Measurements from ENCODE around the gene HCAR2. TPM values are rescaled to one million over a fixed set of nuclear protein-coding genes. Genes with fewer than 3 reads are reported as not detected.
"Not testable (repeated sequence)": the region's sequence is repeated elsewhere in the genome, so short reads cannot be mapped to it uniquely, and the experiment has no call there.

Gene HCAR2
- total and polyA plus RNA-seq, 4 donors, result 0.29 to 0.51 TPM; not detected in 2

DNA sequence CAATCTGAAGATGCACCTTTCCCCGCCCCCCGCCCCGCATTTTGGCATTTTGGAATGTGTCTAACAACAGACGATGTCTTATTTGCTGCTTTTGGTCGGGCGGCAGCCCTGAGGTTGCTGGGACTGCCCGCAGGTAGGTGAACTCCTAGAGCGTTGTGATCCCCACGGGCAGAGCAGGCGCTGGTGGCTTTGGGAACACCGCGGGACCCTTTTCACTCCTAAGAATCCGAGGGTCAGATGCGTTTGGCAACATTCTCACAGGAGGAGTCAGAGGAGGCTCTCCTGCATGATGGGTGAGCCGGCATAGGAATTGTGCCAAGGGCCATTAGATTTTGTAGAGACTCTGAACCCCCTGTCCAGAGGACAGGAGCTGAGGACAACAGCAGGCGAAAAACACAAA, 41.9 kb downstream of the HCAR2 start:
- Histone ChIP-seq H3K27me3 (ENCODE audit: control insufficient read depth in 1 of 2, insufficient read depth in 2 of 2, low read length in 1 of 2) (no peaks in the 10 kb centered on the region), H3K27ac (ENCODE audit: low read depth in 1 of 2, low read length in 2 of 2) (no peak overlapping the region), H3K4me3 (ENCODE audit: low read length in 2 of 2) (no peak overlapping the region), H3K4me1 (ENCODE audit: control insufficient read depth in 1 of 2, insufficient read depth in 2 of 2, low read length in 2 of 2) (no peaks in the 10 kb centered on the region), H3K9me3 (ENCODE audit: control insufficient read depth, low read length) (no peaks in the 10 kb centered on the region), H3K36me3 (ENCODE audit: control insufficient read depth in 1 of 2, insufficient read depth in 2 of 2, low read length in 1 of 2) (no peaks in the 10 kb centered on the region)
- WGBS, 2 donors, result 81 to 87% methylated on average over 16 of the region's 16 CpGs
- intact Hi-C loops (cut with DNase I), result no loop called here
- DNase-seq (no peak), ATAC-seq (ENCODE audit: low FRiP score) (no peak)

DNA sequence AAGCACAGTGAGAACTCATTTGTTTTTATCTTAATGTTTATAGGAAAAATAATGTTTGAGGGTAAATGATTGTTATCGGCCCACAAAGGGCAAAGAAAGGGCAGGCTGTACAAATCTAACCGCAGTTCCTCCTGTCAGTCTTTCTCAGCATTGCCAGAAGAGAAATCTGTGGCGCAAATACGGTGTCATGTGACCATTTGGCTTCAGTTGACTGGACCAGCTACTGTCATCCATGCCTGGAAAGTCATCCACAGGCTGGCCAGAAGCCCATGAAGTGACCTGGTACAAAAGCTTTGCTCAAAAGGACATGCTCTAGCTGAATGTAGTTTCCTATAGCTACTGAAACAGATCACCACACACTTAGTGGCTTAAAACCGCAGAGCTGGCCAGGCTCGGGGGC, 43.6 kb downstream of the HCAR2 start:
- DNase-seq, result no peak
- intact Hi-C loops (cut with DNase I), result no loop called here
- H3K36me3 ChIP-seq (ENCODE audit: control insufficient read depth in 1 of 2, insufficient read depth in 2 of 2, low read length in 1 of 2), result no peaks in the 10 kb centered on the region
- no peak for ATAC-seq (ENCODE audit: low FRiP score)
- H3K27ac ChIP-seq (ENCODE audit: low read depth in 1 of 2, low read length in 2 of 2), result no peak overlapping the region
- H3K4me1 ChIP-seq (ENCODE audit: control insufficient read depth in 1 of 2, insufficient read depth in 2 of 2, low read length in 2 of 2), result no peaks in the 10 kb centered on the region
- no peak overlapping the region for H3K4me3 ChIP-seq (ENCODE audit: low read length in 2 of 2)
- no peaks in the 10 kb centered on the region for H3K9me3 ChIP-seq (ENCODE audit: control insufficient read depth, low read length)
- H3K27me3 ChIP-seq (ENCODE audit: control insufficient read depth in 1 of 2, insufficient read depth in 2 of 2, low read length in 1 of 2), result no peaks in the 10 kb centered on the region
- WGBS, 2 donors, result 54 to 68% methylated on average over 6 of the region's 6 CpGs

DNA sequence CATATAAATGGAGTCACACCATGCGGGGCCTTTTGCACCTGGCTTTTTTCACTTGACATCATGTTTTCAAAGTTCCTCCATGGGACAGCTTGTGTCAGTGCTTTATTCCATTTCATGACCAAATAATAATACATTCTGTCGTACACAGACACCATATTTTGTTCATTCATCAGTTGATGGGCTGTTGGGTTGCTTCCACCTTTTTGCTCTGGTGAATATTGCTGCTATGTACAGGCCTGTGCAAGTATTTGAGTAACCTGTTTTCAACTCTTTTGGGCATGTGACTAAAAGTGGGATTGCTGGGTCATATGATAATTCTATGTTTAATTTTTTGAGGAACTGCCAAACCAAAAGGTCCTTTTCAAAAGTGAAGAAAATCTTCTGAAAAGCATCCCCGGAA, 46.9 kb downstream of the HCAR2 start:
- WGBS, 2 donors, result 92 to 96% methylated on average over 3 of the region's 3 CpGs
- intact Hi-C loops (cut with DNase I), result no loop called here
- ATAC-seq (ENCODE audit: low FRiP score) (no peak), DNase-seq (no peak)
- Histone ChIP-seq H3K4me1 (ENCODE audit: control insufficient read depth in 1 of 2, insufficient read depth in 2 of 2, low read length in 2 of 2) (no peaks in the 10 kb centered on the region), H3K4me3 (ENCODE audit: low read length in 2 of 2) (no peak overlapping the region), H3K36me3 (ENCODE audit: control insufficient read depth in 1 of 2, insufficient read depth in 2 of 2, low read length in 1 of 2) (no peaks in the 10 kb centered on the region), H3K27me3 (ENCODE audit: control insufficient read depth in 1 of 2, insufficient read depth in 2 of 2, low read length in 1 of 2) (no peaks in the 10 kb centered on the region), H3K27ac (ENCODE audit: low read depth in 1 of 2, low read length in 2 of 2) (no peak overlapping the region), H3K9me3 (ENCODE audit: control insufficient read depth, low read length) (no peaks in the 10 kb centered on the region)

DNA sequence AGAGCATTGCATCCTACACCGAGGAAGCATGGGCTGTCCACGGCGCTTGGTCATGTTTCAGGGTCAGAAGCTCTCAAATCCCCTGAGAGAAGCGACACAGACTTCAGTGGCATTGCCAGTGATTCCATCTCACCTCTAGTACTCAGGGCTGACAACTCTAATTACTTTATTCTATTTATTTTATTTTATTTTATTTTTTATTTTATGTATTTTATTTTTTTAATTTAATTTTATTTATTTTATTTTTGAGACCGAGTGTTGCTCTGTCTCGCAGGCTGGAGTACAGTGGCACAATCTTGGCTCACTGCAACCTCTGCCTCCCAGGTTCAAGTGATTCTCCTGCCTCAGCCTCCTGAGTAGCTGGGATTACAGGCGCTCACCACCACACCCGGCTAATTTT, 49.9 kb downstream of the HCAR2 start:
- H3K4me1 ChIP-seq (ENCODE audit: control insufficient read depth in 1 of 2, insufficient read depth in 2 of 2, low read length in 2 of 2); DNase-seq; H3K9me3 ChIP-seq (ENCODE audit: control insufficient read depth, low read length); ATAC-seq (ENCODE audit: low FRiP score); H3K27me3 ChIP-seq (ENCODE audit: control insufficient read depth in 1 of 2, insufficient read depth in 2 of 2, low read length in 1 of 2); H3K27ac ChIP-seq (ENCODE audit: low read depth in 1 of 2, low read length in 2 of 2); H3K36me3 ChIP-seq (ENCODE audit: control insufficient read depth in 1 of 2, insufficient read depth in 2 of 2, low read length in 1 of 2); H3K4me3 ChIP-seq (ENCODE audit: low read length in 2 of 2); intact Hi-C loops (cut with DNase I): not testable (repeated sequence)
- WGBS, 2 donors, result 92 to 94% methylated on average over 8 of the region's 8 CpGs

DNA sequence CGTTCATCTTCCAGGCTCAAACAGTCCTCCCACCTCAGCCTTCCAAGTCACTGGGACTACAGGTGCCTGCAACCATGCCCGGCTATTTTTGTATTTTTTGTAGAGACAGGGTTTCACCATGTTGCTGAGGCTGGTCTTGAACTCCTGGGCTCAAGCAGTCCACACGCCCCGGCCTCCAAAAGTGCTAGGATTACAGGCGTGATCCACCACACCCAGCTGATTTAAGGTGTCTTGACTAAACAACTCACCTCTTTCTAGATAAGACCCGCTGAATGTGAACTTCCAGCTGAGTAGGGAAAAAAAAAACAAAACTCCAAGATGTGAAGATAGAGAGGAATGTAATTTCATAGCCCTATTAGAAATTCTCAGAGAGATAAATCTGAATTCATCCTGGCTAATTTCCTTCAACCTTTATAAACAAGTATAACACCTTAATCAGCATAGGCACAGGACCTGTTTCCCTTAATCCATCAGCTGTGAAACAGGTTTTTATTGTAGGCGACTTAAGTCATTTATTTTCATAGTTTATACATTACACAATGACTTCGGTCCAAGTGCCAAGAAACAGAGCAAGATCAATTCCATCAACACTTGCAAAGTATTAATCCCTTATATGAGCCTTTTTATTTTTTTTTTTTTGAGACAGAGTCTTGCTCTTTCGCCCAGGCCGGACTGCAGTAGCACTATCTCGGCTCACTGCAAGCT, 51.5 kb downstream of the HCAR2 start:
- no peak for ATAC-seq (ENCODE audit: low FRiP score)
- H3K4me1 ChIP-seq (ENCODE audit: control insufficient read depth in 1 of 2, insufficient read depth in 2 of 2, low read length in 2 of 2), result no peaks in the 10 kb centered on the region
- no peaks in the 10 kb centered on the region for H3K9me3 ChIP-seq (ENCODE audit: control insufficient read depth, low read length)
- no peaks in the 10 kb centered on the region for H3K27me3 ChIP-seq (ENCODE audit: control insufficient read depth in 1 of 2, insufficient read depth in 2 of 2, low read length in 1 of 2)
- no peaks in the 10 kb centered on the region for H3K36me3 ChIP-seq (ENCODE audit: control insufficient read depth in 1 of 2, insufficient read depth in 2 of 2, low read length in 1 of 2)
- DNase-seq, result no peak
- 41 to 46% methylated on average over 11 of the region's 11 CpGs for WGBS, 2 donors
- no peak overlapping the region for H3K4me3 ChIP-seq (ENCODE audit: low read length in 2 of 2)
- no peak overlapping the region for H3K27ac ChIP-seq (ENCODE audit: low read depth in 1 of 2, low read length in 2 of 2)
- intact Hi-C loops (cut with DNase I), result no loop called here

Other genes with a start within 250 kb of the HCAR2 start
- gene ZCCHC8, start 202.4 kb downstream of the HCAR2 start, total RNA-seq, result 10 to 100 TPM; 25.0 to 30.1 TPM
- 10 to 100 TPM in 1 of 2 donors, 1 to 10 TPM in 1; 9.6 to 20.3 TPM for gene ZCCHC8, start 202.4 kb downstream of the HCAR2 start, polyA plus RNA-seq
- gene RSRC2, start 176.4 kb downstream of the HCAR2 start, total RNA-seq, result 10 to 100 TPM; 68.5 to 71.2 TPM
- 10 to 100 TPM; 36.6 to 77.2 TPM for gene RSRC2, start 176.4 kb downstream of the HCAR2 start, polyA plus RNA-seq
- gene KNTC1, start 176.1 kb downstream of the HCAR2 start, total RNA-seq, result 10 to 100 TPM; 11.1 to 18.4 TPM
- 1 to 10 TPM; 6.8 to 9.6 TPM for gene KNTC1, start 176.1 kb downstream of the HCAR2 start, polyA plus RNA-seq
- gene HCAR3, start 13.5 kb upstream of the HCAR2 start, total RNA-seq, result 1 to 10 TPM in 1 of 2 donors, under 1 TPM in 1; 0.29 to 1.2 TPM
- not detected for gene HCAR3, start 13.5 kb upstream of the HCAR2 start, polyA plus RNA-seq
- gene HCAR1, start 27.5 kb upstream of the HCAR2 start, total RNA-seq, result under 1 TPM; 0.13 to 0.33 TPM
- not detected for gene HCAR1, start 27.5 kb upstream of the HCAR2 start, polyA plus RNA-seq
- 10 to 100 TPM; 27.0 to 37.1 TPM for gene DENR, start 49.5 kb upstream of the HCAR2 start, total RNA-seq
- gene DENR, start 49.5 kb upstream of the HCAR2 start, polyA plus RNA-seq, result 10 to 100 TPM; 28.1 to 31.7 TPM
- 1 to 10 TPM in 1 of 2 donors, under 1 TPM in 1; 0.55 to 2.5 TPM for gene CCDC62, start 71.2 kb upstream of the HCAR2 start, total RNA-seq
- gene CCDC62, start 71.2 kb upstream of the HCAR2 start, polyA plus RNA-seq, result not detected
- gene HIP1R, start 132.1 kb upstream of the HCAR2 start, total RNA-seq, result 10 to 100 TPM; 25.4 to 26.6 TPM
- gene HIP1R, start 132.1 kb upstream of the HCAR2 start, polyA plus RNA-seq, result 100 to 1,000 TPM in 1 of 2 donors, 10 to 100 TPM in 1; 33.7 to 101 TPM
- gene VPS37B, start 192.8 kb upstream of the HCAR2 start, total RNA-seq, result 10 to 100 TPM; 27.1 to 36.4 TPM
- 10 to 100 TPM in 1 of 2 donors, 1 to 10 TPM in 1; 7.4 to 17.6 TPM for gene VPS37B, start 192.8 kb upstream of the HCAR2 start, polyA plus RNA-seq

Data from aorta (tissue), 5 donors.